ENCODE data around the gene MAD1L1.
"Not testable (repeated sequence)": the region's sequence is repeated elsewhere in the genome, so short reads cannot be mapped to it uniquely, and the experiment has no call there.

Gene MAD1L1

GRCh38 chr7:2173189-2173827 lies 59.4 kb downstream of the MAD1L1 start:
- DNase-seq (ENCODE audit: low read depth) = no peak

DNA sequence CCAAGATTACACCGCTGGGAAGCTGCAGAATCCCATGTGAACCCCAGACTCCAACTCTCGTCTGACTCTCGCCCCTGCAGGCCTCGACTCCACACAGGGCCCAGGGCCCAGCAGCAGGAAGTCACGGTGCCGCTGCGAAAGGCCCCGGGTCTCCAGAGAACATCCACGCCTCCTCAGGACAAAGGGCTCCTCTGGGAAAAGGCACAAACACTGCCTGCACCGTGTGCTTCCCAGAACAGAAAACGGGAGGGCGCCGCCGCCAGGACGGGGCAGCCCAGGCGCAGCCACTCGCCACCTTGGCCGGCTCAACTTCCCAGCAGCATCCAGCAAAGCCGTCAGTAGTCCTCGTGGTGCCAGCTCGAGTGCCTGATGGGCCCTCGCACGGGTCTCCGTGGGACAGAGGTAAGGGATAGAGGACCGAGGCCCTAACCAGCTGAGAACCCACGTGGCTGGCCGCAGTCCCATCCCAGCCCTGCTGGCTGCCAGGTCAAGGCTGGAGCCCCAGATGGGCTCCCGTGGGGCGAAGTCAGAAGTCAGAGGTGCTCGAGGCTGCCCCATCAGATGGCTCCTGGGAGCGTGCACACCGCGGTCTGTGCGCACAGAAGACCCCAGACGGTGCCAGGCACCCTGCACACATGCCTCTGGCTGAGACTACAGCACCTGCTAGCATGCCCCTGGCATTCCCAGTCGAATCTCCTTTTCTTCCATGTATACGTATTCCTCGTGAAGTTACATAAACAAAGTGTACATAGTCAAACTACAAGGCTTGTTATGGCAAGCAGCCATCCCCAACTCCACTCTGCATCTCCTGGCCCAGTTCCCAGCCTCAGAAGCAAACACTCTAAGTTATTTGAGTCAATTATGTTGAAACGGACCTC lies 60.2 kb downstream of the MAD1L1 start:
- DNase-seq (ENCODE audit: low read depth) = peak; percentile 89

DNA sequence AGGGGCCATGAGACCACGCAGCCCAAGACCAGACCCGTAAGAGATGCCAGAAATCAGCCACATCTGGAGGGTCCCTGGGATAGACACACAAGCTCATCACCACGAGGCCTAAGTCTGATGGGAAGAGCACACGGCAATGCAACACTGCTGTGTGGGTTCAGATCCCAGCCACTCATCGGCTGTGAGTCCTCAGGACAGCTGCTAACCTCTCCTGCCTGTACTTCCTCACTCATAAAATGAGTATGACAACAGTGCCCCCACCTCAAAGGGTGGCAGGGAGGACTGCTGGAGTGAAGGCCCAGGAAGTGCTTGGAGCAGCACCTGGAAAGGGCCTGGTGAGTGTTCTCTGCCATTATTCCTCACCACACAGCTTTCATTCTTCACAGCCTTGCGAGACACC lies 60.9 kb downstream of the MAD1L1 start:
- DNase-seq (ENCODE audit: low read depth) = no peak

- DNase-seq (ENCODE audit: low read depth) = no peak
Observed at GRCh38 chr7:2170576-2171521, 61.9 kb downstream of the MAD1L1 start.

DNA sequence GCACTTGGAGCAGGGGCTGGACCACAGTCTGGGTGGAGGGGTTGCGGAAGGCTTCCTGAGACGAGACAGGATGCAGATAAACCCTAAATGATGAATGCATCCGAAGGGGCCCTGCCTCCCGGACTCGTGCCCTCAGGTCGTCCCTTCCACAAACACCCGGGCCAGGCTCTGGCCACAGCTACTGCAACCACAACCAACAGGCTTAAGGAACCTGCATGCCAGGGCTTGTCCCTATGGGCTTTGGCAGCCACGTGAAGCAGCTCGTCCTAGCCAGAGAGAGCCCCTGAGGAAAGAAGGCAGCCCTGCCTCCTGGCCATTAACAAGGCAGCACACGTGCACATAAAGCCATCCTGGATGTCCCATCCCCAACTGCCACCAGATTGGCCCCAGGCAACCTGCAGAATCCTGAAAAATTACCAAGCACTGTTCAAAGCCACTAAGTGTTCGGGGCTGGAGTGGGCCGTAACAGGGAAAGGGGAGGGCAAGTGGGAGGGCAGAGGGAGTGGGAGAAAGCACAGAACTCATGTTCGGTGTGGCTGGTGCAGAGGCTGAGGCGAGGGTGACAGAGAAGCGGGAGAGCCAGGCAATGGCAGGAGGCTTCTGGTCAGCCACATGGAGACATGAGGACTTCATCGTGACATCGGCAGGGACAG lies 62.7 kb downstream of the MAD1L1 start:
- no peak for DNase-seq (ENCODE audit: low read depth)

DNA sequence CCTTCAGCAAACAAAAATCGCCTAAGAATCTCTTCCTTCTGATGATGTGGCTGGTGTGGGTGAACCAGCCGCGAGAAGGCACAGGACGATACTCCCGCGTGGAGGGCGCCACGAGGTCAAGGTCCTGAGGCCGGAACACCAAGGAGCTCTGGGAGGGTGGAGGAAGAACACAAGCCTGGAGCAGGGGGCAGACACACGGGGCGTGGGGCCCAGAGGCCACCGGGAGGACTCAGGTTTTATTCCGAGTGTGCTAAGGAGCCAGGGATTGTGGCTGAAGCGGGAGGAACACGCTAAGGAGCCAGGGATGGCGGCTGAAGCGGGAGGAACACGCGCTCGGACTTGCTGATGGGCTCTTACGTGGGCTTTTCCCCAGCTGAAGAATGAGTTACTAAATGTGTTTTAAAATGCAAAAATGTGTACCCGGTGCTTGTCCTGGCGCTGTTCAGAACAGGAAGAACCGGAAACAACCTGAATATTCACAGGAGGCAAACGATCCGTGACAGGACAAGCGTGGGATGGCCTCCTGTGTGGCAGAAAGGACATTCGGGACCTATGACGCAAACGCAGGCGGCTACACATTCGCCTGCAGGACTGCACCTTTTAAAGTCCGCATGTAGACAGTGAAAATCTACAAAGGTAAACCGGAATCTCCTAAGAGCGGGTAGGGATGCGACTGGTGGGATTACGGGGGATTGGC lies 64.0 kb downstream of the MAD1L1 start:
- DNase-seq (ENCODE audit: low read depth) = no peak

DNA sequence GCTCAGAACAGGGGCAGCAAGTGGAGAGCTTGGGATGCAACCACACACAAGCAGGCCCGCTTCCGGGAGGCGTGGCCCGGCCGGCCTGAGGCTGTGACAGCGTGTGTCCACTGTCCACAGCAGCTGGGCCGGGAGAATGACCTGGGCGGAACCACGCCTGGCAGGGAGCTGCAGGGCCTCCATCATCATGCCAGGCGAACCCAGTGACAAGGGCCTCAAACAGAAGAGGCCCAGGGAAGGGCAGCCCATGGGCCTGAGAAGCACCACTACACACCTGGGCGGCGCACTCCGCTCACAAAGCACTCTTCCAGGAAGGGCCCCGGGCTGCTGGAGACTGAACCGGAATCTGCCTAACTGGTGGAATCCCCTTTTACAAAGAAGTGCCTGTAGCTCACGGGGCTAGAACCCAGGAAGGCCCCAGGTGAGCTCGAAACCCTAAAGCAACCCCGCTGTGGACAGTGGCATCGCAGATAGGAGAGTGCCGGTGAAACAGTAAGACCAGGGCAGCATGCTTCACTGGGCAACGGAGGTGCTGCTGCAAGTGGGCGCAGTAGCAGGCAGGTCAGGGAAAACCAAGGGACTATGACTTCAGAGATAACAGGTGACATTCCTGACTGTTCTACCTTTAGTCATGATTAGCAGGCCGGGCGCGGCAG lies 66.0 kb downstream of the MAD1L1 start:
- no peak for DNase-seq (ENCODE audit: low read depth)

- no peak for DNase-seq (ENCODE audit: low read depth)
Observed at GRCh38 chr7:2165610-2166594, 66.8 kb downstream of the MAD1L1 start.

GRCh38 chr7:2165239-2165609 lies 67.5 kb downstream of the MAD1L1 start:
- DNase-seq (ENCODE audit: low read depth) = no peak

- DNase-seq (ENCODE audit: low read depth) = no peak
Observed at GRCh38 chr7:2164646-2165045, 68.1 kb downstream of the MAD1L1 start.

- no peak for DNase-seq (ENCODE audit: low read depth)
Observed at GRCh38 chr7:2163600-2164555, 68.9 kb downstream of the MAD1L1 start.

DNA sequence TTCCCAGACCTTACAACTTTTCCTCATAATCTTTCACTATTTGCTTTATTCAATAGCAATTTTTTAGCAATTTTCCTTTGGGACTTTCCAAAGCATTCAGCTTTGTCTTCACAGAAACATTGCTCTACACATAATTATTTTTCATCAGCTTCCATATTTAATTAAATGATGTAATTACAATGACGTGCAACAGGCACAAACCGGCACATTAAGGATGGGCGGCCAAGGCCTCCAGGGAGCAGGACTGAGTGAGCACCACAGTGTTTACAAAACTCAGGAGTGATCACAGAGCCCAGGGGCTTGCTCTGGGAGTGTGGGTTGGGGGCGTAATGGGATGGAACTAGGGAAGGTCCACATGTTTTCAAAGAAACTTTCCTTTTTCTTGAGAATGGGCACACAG lies 69.8 kb downstream of the MAD1L1 start:
- peak; percentile 40 for DNase-seq (ENCODE audit: low read depth)

- not testable (repeated sequence) for DNase-seq (ENCODE audit: low read depth)
Observed at GRCh38 chr7:2162004-2162902, 70.5 kb downstream of the MAD1L1 start.

DNA sequence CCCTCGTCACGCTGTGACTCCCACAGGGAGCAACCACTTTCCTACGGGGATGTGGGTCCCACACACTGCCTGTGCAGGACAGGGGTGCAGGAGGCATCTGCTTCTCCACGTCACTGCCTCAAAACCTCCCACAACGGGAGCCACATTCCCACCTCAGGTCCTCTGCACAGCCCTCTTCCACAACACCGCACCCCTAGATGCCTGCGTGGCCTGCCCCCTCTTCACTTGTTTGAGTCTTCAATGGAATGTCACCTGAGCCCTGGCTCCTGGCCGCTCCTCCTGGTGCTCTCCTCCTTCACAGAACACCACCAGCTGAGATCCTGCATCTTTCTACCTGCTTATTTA lies 73.6 kb downstream of the MAD1L1 start:
- no peak for DNase-seq (ENCODE audit: low read depth)

- no peak for DNase-seq (ENCODE audit: low read depth)
Observed at GRCh38 chr7:2158331-2159175, 74.2 kb downstream of the MAD1L1 start.

- DNase-seq (ENCODE audit: low read depth) = peak; percentile 94
Observed at GRCh38 chr7:2157473-2158279, 75.1 kb downstream of the MAD1L1 start.

All from fibroblast of gingiva (primary cell).